NCI-H1092 (cell line): ENCODE data around the gene POLDIP3.
"Not testable (repeated sequence)": the region's sequence is repeated elsewhere in the genome, so short reads cannot be mapped to it uniquely, and the experiment has no call there.

Experiments
- DNase-seq: peaks from one replicate; lab custom pipeline; 2025; lab: John Stamatoyannopoulos, UW

The POLDIP3 gene

GRCh38 chr22:42553475-42554361 lies 61.0 kb downstream of the POLDIP3 start, which contains the start of gene SERHL2:
Gene SERHL2, plus strand, starts transcription at chr22:42553956. Its CDS starts 65 bp downstream, at chr22:42554021.
- DNase-seq: peak; percentile 43

GRCh38 chr22:42552294-42552647 lies 62.4 kb downstream of the POLDIP3 start:
- not testable (repeated sequence) for DNase-seq

GRCh38 chr22:42549331-42550060 lies 65.2 kb downstream of the POLDIP3 start:
- no peak for DNase-seq

- no peak for DNase-seq
Measured at GRCh38 chr22:42548597-42549330, 65.9 kb downstream of the POLDIP3 start.

- not testable (repeated sequence) for DNase-seq
Measured at GRCh38 chr22:42548126-42548525, 66.6 kb downstream of the POLDIP3 start.

GRCh38 chr22:42547562-42547961 lies 67.1 kb downstream of the POLDIP3 start:
- no peak for DNase-seq

- DNase-seq: peak; percentile 25
Measured at GRCh38 chr22:42544686-42545085, 70.0 kb downstream of the POLDIP3 start.

GRCh38 chr22:42539236-42539771 lies 75.4 kb downstream of the POLDIP3 start:
- not testable (repeated sequence) for DNase-seq

GRCh38 chr22:42537199-42537831 lies 77.4 kb downstream of the POLDIP3 start:
- DNase-seq: not testable (repeated sequence)

GRCh38 chr22:42536634-42537033 lies 78.0 kb downstream of the POLDIP3 start:
- DNase-seq: not testable (repeated sequence)

- no peak for DNase-seq
Measured at GRCh38 chr22:42536166-42536565, 78.5 kb downstream of the POLDIP3 start.

- not testable (repeated sequence) for DNase-seq
Measured at GRCh38 chr22:42535082-42535731, 79.5 kb downstream of the POLDIP3 start.
